Glomerular endothelial cell (primary cell): ENCODE results near the gene DCAF12. TPM values are rescaled to one million over a fixed set of nuclear protein-coding genes. Genes with fewer than 3 reads are reported as not detected.
A peak's percentile ranks its signal among the peaks of the same experiment; 100 is the strongest.

ENCODE experiments used
- DNase-seq: peaks from one replicate; pipeline ENCODE4 v3.0.0-alpha.2; 2011; ENCODE audit warnings: low read depth, low spot score; ENCODE audit errors: extremely low read depth
- total RNA-seq: library from RNA; depleted of rRNA; stranded (reverse); fragments of >200 nt; gene quantifications from 2 replicates; pipeline ENCODE4 v1.2.3, GENCODE V29; 2015

The DCAF12 gene
- total RNA-seq, 1 donor from 2014 or later = 25.0 TPM

DNA sequence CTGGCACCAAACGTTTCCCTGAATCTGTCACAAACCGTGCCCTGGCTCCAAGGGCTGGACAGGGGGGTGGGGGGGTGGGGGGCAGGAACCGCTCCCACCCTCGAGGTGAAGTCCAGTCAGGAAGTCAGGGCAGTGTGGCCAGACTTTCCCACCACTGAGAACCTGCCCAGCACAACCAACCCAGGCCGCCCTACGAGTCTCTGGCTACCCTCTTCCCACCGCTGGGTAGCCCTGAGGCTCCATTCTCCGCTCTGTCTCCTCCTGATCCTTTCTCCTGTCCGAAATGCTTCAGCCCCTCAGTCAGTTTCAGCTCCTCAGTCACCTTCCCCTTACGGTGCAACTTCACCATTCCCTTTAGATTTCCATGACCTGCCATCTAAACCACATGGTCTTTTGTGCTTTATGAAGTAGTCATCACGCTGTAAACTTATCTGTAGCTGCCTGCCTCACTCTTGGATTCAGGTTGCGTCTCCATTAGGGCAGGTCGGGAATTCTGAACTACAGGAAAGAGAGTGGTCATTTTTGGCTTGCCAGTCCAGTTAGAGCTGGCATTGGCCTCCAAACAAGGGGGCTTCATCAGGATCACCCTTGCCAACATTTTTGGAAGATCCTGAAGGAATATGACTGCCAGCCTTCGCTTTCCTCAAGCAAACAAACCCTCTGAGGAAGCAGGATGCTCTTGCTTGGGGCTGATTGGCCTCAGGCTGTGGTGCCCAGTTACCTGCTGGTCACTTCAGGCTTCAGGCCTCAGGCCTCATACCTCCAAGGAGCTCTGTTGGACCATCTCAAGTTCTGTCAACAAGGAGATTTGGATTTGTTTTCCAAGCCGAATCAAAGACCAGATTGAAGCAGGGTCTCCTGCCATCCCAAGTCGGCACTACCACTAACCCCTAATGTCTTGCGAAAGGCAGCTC is 794 bp upstream of the DCAF12 start:
- DNase-seq = no peak

DNA sequence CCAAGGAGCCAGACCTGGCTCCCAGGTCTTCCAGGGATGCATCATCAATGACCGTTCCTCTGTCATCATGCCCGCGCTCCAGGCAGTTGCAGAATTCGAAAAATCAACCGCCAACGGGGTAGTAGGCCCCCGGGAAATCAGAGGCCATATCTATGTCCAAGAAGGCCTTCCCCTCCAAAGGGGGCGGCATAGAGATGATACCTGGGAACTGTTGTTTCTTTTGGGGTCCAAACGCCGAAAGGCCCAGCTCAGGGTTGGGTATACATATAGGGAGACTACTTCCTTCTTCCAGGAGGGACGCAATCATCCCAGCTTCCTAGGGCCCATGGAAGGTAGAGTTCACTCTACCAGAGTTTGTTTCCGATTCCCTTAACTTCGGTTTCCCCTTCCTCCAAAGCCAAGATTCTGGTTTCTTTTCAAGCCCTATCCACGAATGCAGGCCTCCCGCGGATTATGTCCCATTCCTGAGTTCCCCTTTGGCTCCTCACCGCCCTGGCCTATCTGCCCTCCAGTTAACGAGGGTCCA is 754 bp downstream of the DCAF12 start:
- DNase-seq = no peak

DNA sequence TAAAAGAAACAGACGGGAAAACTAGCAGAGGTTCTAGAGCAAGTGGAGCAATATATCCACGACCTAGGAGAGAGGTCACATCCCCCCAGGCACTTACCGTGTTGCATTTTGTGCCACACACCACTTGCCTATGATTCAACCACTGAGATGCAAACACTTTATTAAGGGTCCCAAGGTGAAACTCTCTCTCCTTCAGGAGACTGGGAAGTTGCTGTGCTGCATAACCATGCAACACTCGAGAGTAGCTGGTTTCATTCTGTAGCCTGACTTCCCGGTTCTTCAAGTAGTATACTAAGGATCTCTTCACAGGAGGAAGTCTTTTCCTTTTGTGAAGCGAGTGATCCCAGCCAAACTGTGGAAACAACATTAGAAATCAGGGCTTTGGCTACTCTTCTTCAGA is 1.6 kb downstream of the DCAF12 start:
- DNase-seq = no peak

DNA sequence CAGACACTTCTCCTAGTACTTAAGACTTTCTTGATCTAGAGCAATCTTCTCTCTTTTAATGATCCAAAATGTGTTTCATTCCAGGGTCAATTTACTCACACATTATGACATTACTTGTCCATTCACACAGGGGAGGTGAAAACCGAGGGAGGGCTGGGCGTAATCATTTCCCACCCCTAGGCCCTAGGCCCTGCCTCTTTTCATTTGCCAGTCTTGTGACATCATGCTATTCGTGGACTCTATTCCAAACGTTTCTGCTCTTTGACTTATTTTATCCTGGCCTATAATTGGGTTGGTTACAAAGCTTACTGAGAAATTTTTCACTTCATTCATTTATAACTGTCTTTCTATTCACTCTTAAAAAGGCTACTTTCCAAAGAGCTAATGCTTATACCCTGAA is 2.4 kb downstream of the DCAF12 start:
- no peak for DNase-seq

DNA sequence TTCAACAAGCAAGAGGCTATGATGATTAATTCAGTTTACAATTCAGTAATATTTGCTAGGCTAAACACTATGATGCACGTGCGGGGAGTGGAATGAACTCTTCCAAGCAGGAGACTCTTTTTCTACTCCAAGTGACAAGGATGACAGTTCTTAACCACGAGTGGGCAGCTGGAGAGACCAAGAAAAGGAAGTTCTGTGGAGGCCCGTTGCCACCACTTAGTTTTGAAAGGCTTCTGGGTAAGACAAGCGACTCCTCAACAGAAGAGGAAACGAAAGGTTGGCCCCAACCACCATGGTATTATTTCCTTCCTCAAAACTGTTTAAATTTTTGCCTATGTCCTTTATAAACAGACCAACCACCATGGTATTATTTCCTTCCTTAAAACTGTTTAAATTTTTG is 2.8 kb downstream of the DCAF12 start:
- DNase-seq = no peak

DNA sequence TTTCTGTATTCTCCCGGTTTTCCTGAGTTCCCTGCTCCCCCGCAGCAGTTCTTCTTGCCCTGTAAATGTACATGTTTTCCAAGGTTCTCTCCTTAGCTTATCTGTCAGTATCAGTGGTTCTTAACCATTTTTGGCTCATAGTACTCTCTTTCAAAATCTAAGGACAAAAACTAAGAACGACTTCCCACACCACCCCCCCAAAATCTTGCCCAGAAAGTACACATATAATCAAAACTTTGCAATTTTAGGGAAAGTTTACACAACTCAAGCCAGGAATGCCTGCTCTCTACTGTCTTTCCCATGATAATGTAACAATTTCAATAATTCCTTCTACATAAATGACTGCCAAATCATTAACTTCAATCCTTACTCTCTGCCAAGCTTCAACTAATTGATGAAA is 4.5 kb downstream of the DCAF12 start:
- DNase-seq = no peak

DNA sequence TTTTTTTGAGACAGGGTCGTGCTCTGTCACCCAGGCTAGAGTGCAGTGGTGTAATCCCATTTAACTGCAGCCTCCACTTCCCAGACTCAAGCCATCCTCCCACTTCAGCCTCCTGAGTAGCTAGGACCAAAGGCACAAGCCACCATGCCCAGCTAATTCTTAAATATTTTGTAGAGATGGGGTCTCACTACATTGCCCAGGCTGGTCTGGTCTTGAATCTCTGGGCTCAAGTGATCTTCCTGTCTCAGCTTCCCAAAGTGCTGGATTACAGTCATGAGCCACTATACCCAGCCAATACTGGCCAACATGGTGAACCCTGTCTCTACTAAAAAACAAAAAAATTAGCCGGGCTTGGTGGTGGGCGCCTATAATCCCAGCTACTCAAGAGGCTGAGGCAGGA is 6.8 kb downstream of the DCAF12 start:
- no peak for DNase-seq

DNA sequence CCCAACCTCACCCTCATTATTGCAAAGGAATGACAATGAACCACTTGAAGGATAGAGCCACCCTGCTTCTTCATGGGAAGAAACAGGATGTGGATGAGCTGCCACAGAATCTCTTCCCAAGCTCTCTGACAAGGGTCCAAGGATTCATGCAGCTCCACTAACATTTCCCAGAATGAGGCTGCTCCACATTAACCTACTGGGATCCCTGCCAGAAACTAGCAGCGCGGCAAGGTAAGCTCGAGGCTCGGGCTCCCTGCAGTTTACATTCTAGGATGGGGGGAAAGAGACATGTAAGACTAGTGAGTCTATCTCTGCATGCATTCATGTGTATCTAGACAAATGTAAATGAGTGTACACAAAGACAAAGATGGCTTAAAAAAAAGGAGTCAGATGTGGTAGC is 12.1 kb downstream of the DCAF12 start:
- no peak for DNase-seq

DNA sequence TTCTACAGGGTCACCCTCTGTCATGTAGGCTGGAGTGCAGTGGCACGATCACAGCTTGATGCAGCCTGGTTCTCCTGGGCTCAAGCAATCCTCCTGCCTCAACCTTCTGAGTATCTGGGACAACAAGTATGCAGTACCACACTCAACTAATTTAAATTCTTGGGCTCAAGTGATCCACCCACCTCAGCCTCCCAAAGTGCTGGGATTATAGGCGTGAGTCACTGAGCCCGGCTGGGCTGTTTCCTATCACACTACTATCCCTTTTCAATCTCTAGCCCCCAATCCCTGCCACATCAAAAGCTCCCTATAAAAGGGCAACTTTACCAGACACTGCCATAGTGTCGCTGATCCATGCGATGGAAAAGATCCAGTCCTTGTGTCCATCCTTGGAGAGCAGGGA is 20.4 kb downstream of the DCAF12 start:
- no peak for DNase-seq

DNA sequence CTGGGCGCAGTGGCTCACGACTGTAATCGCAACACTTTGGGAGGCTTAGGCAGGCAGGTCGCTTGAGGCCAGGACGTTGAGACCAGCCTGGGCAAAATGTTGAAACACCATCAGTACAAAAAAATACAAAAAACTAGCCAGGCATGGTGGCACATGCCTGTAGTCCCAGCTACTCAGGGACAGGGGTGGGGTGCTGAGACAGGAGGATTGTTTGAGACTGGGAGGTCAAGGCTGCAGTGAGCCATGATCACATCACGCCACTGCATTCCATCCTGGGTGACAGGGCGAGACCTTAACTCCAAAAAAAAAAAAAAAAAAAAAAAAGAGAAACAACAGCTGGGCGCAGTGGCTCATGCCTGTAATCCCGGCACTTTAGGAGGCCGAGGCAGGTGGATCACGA is 23.7 kb downstream of the DCAF12 start:
- no peak for DNase-seq

DNA sequence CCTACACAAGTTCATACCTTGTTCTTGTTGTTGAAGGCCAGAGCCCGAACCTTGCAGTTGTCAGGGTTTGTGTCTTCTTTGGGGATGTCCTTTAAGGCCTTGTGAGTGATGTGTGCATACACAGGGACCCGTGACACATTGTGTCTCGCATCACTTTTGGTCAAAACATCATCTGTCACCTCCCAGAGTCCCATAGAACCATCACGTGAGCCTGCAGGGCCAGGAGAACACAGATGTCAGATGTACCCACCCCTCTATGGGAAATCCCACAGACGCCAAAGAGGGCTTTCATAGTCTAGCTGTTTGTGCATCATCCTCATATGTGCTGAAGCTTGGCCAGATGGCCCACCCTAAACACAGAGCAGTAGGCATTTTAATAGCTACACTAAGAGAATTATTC is 28.2 kb downstream of the DCAF12 start:
- no peak for DNase-seq

DNA sequence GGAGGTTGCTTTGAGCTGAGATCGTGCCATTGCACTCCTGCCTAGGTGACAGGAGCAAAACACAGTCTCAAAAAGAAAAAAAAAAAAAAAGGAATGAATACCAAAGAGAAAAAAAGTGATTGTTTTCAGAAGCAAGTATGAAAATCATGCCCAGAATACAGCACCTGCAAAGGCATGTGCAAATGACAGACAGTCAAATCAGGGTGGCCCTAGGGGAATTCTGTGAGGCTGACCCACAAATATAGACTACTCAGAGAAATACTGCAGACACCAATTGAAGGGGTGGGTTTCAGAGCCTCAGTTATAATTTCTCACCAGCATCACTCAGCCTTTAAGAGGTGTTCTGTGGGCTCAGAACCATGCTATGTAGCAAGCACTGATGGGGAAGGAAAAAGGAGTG is 28.6 kb downstream of the DCAF12 start:
- DNase-seq = no peak

DNA sequence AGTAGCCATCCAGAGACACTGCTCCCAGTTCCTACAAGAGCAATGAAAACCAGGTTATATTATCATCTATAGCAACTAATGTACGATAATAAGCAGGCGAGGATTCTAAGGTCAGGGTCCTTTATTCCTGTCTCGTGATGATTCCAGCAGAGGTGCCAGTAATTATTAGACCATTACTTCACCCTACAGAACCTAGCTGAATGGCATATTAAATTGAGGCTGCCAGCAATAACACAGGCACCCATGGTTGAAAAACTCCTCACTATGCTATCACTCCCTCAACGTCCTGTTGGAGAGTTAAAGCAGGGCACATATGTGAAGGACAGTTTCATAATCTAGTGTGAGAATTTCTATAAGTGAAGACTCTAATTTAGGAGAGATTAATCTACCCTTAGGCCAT is 29.7 kb downstream of the DCAF12 start:
- DNase-seq = no peak

DNA sequence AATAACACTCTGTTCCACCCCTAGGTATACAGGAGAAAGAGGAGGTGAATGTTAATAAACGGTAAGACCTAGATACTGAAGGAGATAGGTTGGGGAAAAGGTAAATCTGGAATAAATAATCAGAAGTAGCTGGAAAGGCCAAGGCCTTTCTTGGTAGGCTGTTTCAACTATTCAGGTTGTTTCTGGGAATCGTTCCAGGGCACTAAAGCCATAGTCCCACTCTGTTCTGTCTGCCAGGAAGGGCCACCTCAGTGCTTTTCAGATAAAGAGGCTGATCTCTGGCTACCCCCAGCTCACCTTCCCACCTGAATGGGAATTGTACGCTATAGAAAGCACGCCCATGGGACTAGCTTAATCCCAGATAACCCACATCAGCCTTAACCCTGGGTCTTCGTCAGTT is 32.9 kb downstream of the DCAF12 start:
- DNase-seq = no peak

DNA sequence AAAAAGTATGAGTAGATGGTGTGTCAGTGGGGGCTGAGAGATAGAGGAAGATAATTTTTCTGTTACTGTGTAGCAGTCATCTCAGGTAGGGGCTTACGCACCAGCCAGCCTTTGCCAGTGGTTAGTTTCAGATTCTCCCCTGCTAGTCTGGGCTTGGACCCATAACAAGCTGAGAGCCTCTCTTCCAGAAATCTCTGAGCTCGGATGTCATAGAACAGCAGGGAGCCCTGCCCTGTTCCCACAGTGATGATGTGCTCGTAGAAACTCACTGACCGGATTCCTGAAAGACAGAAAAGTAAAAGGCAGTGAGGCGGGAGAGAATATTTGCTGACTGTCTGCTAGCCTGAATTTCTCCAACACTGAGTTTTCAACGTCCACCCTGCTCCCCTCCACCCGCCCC is 37.2 kb downstream of the DCAF12 start:
- DNase-seq = no peak

DNA sequence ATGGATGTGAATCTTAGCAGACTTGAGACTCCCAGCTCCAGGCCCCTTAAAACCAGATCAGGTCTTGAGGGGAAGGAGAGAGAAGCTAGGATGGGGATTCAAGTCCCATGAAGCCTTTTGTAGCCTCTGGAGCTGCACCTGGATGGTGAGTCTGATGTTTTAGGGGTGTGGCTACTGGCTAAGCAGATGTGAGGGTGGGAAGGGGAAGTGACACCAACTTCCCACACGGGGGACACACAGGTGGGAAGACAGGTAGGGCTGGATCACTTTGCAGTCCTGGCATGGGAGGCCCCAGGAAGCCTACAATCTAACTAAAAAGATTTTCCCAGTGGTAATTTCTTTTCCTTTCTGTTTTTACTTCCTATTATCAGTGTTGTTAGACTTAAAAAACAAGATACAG is 39.1 kb downstream of the DCAF12 start:
- no peak for DNase-seq

DNA sequence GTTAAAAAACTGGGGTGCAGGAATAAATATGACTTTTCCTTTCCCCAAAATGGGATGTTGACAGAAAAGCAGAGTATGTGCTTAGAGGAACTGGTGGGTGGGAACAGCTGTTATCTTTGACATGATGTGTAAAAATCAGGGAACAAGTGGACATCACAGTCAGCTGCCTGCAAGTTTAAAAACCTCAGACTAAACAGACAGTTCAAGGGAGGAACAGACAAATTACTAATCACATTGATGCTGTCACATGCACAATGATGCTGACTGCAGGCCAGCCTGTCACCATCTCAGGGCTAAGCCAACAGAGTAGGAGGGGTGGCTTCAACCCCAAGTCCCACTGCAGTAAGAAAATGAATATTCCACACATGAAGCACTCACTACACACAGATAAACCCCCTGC is 39.6 kb downstream of the DCAF12 start:
- no peak for DNase-seq

DNA sequence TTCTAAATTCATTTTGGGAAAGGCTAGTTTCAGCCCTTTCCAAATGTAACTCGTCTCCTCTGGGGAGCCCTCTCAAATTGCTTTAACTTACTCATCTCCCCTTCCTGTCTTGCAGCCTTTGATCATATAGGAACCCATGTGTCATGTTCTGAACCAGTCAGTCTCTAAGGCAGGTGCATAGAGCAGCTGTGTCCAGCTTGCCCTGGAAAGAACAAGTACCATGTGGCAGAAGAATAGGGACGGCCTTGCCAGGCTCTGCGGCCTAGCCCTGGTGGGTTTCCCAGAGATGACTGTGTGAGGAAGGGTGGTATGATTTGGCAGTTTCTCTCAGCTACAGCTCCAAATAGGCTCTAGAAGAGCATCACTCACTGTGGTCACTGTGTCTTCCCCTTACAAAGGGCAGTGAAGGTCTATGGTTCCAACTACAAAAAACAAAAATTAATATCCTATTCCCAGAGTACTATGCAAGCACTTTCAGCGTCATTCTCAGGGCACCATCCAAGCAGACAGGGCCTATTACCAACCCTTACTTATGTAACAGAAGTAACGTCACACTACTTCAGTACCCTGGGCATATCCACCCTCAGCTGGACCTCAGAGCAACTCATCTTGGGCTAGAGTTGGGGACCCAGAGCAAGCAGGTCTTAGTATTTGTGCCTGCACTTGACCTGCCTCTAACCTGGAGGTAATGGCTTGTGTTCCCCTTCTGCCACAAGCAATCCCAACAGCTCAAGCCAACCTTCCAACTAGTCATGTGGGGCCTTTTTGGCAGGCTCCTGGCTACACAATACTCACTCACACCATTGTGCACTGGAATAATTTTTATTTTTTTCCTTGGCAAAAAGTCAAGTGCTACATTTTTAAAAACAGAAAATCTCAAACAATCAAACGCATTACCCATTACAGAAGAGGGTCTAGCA is 40.7 kb downstream of the DCAF12 start:
- no peak for DNase-seq

DNA sequence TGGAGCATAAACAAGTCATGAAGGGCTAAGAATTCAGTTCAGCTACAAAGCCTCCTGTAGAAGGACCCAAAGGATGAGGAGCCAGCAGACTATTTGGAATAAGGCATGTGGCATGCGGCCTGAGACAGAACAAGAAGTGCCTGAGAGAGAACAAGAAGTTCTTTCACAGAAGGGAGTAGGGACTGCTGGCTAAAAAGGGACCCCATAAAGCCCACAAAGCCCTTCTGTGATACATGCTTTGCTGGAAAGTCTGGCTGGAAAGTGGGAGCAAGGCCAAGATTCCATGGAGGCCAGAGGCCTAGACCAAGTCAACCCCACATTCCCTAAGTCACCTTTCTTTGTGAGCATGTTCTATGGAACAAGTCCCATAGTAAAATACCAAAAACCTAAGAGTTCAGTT is 41.9 kb downstream of the DCAF12 start:
- no peak for DNase-seq

DNA sequence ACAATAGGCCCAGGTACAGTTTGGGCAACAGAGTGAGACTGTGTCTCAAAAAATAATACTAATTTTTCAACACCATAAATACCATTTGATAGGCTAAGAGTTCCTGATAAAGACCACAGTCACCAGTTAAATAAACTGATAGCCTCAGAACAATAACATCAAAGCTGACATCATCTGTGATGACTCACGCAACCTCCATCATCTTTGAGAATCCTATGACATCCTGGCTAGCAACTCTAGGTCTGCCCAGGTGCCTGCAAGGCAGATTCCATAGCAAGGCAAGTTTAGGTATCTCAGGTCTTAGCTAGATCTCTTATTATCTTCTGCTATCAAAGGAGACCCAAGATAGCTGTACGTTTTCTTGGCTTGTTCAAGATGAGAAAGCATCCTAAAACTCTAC is 47.3 kb downstream of the DCAF12 start:
- DNase-seq = peak; percentile 18

DNA sequence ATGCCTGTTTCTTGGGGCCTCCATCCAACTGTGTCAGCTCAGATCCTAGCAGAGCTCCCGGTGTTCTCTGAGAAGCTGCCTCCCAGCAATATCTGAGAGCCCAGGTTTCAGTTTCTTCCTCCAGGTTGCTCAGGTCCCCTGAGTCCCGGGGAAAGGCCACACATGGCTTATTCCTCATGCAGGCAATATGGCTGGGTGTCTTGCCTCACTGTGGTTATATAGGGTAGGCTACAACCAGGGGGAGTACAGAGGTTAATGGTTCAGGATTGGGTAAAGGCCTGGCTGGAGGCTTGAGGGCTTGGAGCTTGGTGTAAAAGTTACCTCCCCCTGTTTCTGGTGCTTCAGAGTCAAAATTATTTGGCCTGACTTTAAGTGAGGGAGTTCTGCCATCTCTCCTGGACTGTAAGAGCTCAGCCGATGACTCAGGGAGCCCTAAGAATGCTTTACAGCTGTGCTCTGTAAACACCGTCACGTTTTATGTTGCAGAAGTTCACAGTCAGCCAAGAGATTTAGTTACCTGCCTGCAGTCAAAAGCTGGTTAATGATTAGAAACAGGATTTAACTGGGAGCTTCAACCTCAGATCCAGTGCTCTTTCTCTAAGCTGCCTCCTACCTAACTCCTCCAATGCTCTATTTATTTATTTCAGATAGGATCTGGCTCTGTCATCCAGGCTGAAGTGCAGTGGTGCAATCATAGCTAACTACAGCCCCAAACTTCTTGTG is 53.5 kb downstream of the DCAF12 start:
- no peak for DNase-seq
